ENCODE data around the gene IFITM1. TPM values are rescaled to one million over a fixed set of nuclear protein-coding genes. Genes with fewer than 3 reads are reported as not detected.

Gene IFITM1
- total RNA-seq, 2 experiments from 2014 or later, result 36.4 to 72.4 TPM

GRCh38 chr11:340539-341512 is 27.0 kb downstream of the IFITM1 start:
- CTCF ChIA-PET (ENCODE audit: unreplicated experiment), result interaction anchor here (0.8 to 1.3 kb wide), 3 partner anchors 10 to 34 kb away, joined by 4 to 5 read pairs (median 5); no protein-coding TSS in a partner anchor
- no peaks in the 10 kb centered on the region for H3K79me2 ChIP-seq (ENCODE audit: insufficient read depth, low read depth, low read length)
- H3K4me2 ChIP-seq (ENCODE audit: low read length), result peak overlapping the region; percentile 60
- no peaks in the 10 kb centered on the region for H4K20me1 ChIP-seq (ENCODE audit: insufficient read depth, low read length)
- no peaks in the 10 kb centered on the region for H3K9me2 ChIP-seq (ENCODE audit: insufficient read depth, low read length)
- H3K4me3 ChIP-seq (ENCODE audit: low read depth, low read length, poor library complexity, severe bottlenecking), result peak overlapping the region; percentile 44
- H3K27ac ChIP-seq (ENCODE audit: low read depth, low read length, poor library complexity, severe bottlenecking), result peak overlapping the region; percentile 57
- H2AFZ ChIP-seq (ENCODE audit: low read length), result peak overlapping the region; percentile 79; the same call in 1 of the 2 replicates
- TSS peak; percentile 92 for BruUV-seq (replicated peaks)
- intact Hi-C loops (cut with micrococcal nuclease; ENCODE audit: unreplicated experiment), result loop anchor here (10.0 kb wide), 1 partner anchor 1184 kb away; no protein-coding TSS in a partner anchor
- H3K9me3 ChIP-seq (ENCODE audit: low read length), result no peaks in the 10 kb centered on the region
- TF ChIP-seq EZH2phosphoT487 (IDR thresholded peaks at IDR 0.05; ENCODE audit: borderline replicate concordance, low read depth, low read length) (no peak), CTCF (conservative IDR thresholded peaks at IDR 0.05; ENCODE audit: low read length) (no peak)
- H3K36me3 ChIP-seq (ENCODE audit: insufficient read depth, low read length), result no peaks in the 10 kb centered on the region
- peak; percentile 55 for DNase-seq (ENCODE audit: low spot score)
- POLR2A ChIA-PET, result interaction anchor here (0.7 to 4.6 kb wide), 10 partner anchors 8 to 466 kb away, joined by 3 to 63 read pairs (median 6); no protein-coding TSS in a partner anchor
- peaks cover 47% of the 10 kb centered on the region for H3K4me1 ChIP-seq (ENCODE audit: insufficient read depth, low read length, poor library complexity, severe bottlenecking)

GRCh38 chr11:342328-342727 is 28.5 kb downstream of the IFITM1 start:
- DNase-seq (ENCODE audit: low spot score), result no peak
- H3K4me3 ChIP-seq (ENCODE audit: low read depth, low read length, poor library complexity, severe bottlenecking), result no peak overlapping the region
- TF ChIP-seq EZH2phosphoT487 (IDR thresholded peaks at IDR 0.05; ENCODE audit: borderline replicate concordance, low read depth, low read length) (no peak), CTCF (conservative IDR thresholded peaks at IDR 0.05; ENCODE audit: low read length) (no peak)
- ChIA-PET CTCF (ENCODE audit: unreplicated experiment) (no interaction called here), POLR2A (interaction anchor here (1.6 kb wide), 1 partner anchor 13 kb away, joined by 6 read pairs; no protein-coding TSS in a partner anchor)
- peak overlapping the region; percentile 34; the same call in 1 of the 2 replicates for H2AFZ ChIP-seq (ENCODE audit: low read length)
- no peaks in the 10 kb centered on the region for H3K9me2 ChIP-seq (ENCODE audit: insufficient read depth, low read length)
- H4K20me1 ChIP-seq (ENCODE audit: insufficient read depth, low read length), result no peaks in the 10 kb centered on the region
- H3K79me2 ChIP-seq (ENCODE audit: insufficient read depth, low read depth, low read length), result no peaks in the 10 kb centered on the region
- no peaks in the 10 kb centered on the region for H3K36me3 ChIP-seq (ENCODE audit: insufficient read depth, low read length)
- no TSS peak for BruUV-seq (replicated peaks)
- peaks cover 35% of the 10 kb centered on the region for H3K4me1 ChIP-seq (ENCODE audit: insufficient read depth, low read length, poor library complexity, severe bottlenecking)
- H3K9me3 ChIP-seq (ENCODE audit: low read length), result no peaks in the 10 kb centered on the region
- 0 out of 2 replicates have a peak overlapping the region, but pooled peaks have one; percentile 60 for H3K4me2 ChIP-seq (ENCODE audit: low read length)
- intact Hi-C loops (cut with micrococcal nuclease; ENCODE audit: unreplicated experiment), result loop anchor here (10.0 kb wide), 1 partner anchor 1182 kb away; no protein-coding TSS in a partner anchor
- peak overlapping the region; percentile 57 for H3K27ac ChIP-seq (ENCODE audit: low read depth, low read length, poor library complexity, severe bottlenecking)

All from OCI-LY7 (cell line).